HEK293 (cell line): Measurements from ENCODE around the gene ALMS1.

Experiments
- CTCF ChIA-PET: fragments of 350-600 bp; formaldehyde crosslinking; extraction: SDS; loops from one replicate; lab custom pipeline; 2021; ENCODE audit warnings: antibody characterized with exemption; lab: Yijun Ruan, JAX
- POLR2A ChIA-PET: fragments of 300-600 bp; formaldehyde crosslinking; extraction: SDS; loops from one replicate; lab custom pipeline; 2020; ENCODE audit warnings: antibody characterized with exemption, inconsistent platforms; lab: Yijun Ruan, JAX
- H3K27ac ChIP-seq: fragments of 200-500 bp; sonication (Bioruptor generic); 2 replicates; pipeline ENCODE4 v1.5.1; 2014; ENCODE audit warnings: low read depth, low read length, control low read depth, inconsistent platforms; ENCODE audit errors: extremely low read depth
- H3K36me3 ChIP-seq, 2 experiments: fragments of 200-500 bp in 1 of 2; sonication (Bioruptor generic) in 1 of 2; 1 replicate in 1 of 2; 2 replicates in 1 of 2; pipeline ENCODE4 v1.5.1; 2014 to 2017; ENCODE audit warnings: inconsistent platforms in 2 of 2, low read length in 2 of 2; ENCODE audit not compliant: control insufficient read depth in 2 of 2, insufficient read depth in 1 of 2
- H3K4me1 ChIP-seq: fragments of 200-500 bp; sonication (Bioruptor generic); 2 replicates; pipeline ENCODE4 v1.5.1; 2014; ENCODE audit warnings: mild to moderate bottlenecking, low read length, inconsistent platforms; ENCODE audit not compliant: control insufficient read depth, insufficient read depth
- H3K4me3 ChIP-seq: 2 replicates; pipeline ENCODE4 v1.5.1; 2011; ENCODE audit warnings: low read depth, mild to moderate bottlenecking, control low read depth, low read length, moderate library complexity
- H3K9me3 ChIP-seq: fragments of 200-500 bp; sonication (Bioruptor generic); 2 replicates; pipeline ENCODE4 v1.5.1; 2014; ENCODE audit warnings: low read depth, low read length, inconsistent platforms; ENCODE audit not compliant: control insufficient read depth, insufficient read depth
- BCL11A ChIP-seq: fragments of 450-650 bp; formaldehyde crosslinking; IDR thresholded peaks from 2 replicates; pipeline ENCODE4 v1.5.1; 2016; ENCODE audit warnings: low read depth, missing biosample characterization, missing genetic modification characterization
- EGR2 ChIP-seq: fragments of 450-650 bp; formaldehyde crosslinking; IDR thresholded peaks from 2 replicates; pipeline ENCODE4 v1.5.1; 2016; ENCODE audit warnings: low read depth, missing biosample characterization, missing genetic modification characterization
- GLIS2 ChIP-seq: fragments of 450-650 bp; formaldehyde crosslinking; IDR thresholded peaks from 2 replicates; pipeline ENCODE4 v1.5.1; 2016; ENCODE audit warnings: missing biosample characterization, missing genetic modification characterization
- KLF8 ChIP-seq: fragments of 450-650 bp; formaldehyde crosslinking; IDR thresholded peaks from 2 replicates; pipeline ENCODE4 v1.5.1; 2016; ENCODE audit warnings: missing biosample characterization, missing genetic modification characterization
- ZFP37 ChIP-seq: fragments of 450-650 bp; formaldehyde crosslinking; IDR thresholded peaks from 2 replicates; pipeline ENCODE4 v1.5.1; 2016; ENCODE audit warnings: missing biosample characterization, missing genetic modification characterization
- ZFP69B ChIP-seq: fragments of 450-650 bp; formaldehyde crosslinking; IDR thresholded peaks from 2 replicates; pipeline ENCODE4 v1.5.1; 2016; ENCODE audit warnings: missing biosample characterization, missing genetic modification characterization
- ZNF112 ChIP-seq: fragments of 450-650 bp; formaldehyde crosslinking; IDR thresholded peaks from 2 replicates; pipeline ENCODE4 v1.5.0; 2017; ENCODE audit warnings: missing biosample characterization, missing genetic modification characterization
- ZNF121 ChIP-seq: fragments of 450-650 bp; formaldehyde crosslinking; IDR thresholded peaks from 2 replicates; pipeline ENCODE4 v1.5.1; 2016; ENCODE audit warnings: missing biosample characterization, missing genetic modification characterization
- ZNF155 ChIP-seq: fragments of 450-650 bp; formaldehyde crosslinking; IDR thresholded peaks from 2 replicates; pipeline ENCODE4 v1.5.1; 2016; ENCODE audit warnings: missing biosample characterization, missing genetic modification characterization
- ZNF239 ChIP-seq: fragments of 450-650 bp; formaldehyde crosslinking; IDR thresholded peaks from 2 replicates; pipeline ENCODE4 v1.5.1; 2016; ENCODE audit warnings: missing biosample characterization, missing genetic modification characterization
- ZNF324 ChIP-seq: fragments of 450-650 bp; formaldehyde crosslinking; IDR thresholded peaks from 2 replicates; pipeline ENCODE4 v1.5.1; 2016; ENCODE audit warnings: missing biosample characterization, missing genetic modification characterization
- ZNF391 ChIP-seq: fragments of 450-650 bp; formaldehyde crosslinking; IDR thresholded peaks from 2 replicates; pipeline ENCODE4 v1.5.1; 2016; ENCODE audit warnings: low read depth, missing biosample characterization, missing genetic modification characterization, borderline replicate concordance
- ZNF404 ChIP-seq: fragments of 450-650 bp; formaldehyde crosslinking; IDR thresholded peaks from 2 replicates; pipeline ENCODE4 v1.5.1; 2017; ENCODE audit warnings: missing biosample characterization, missing genetic modification characterization
- ZNF501 ChIP-seq: fragments of 450-650 bp; formaldehyde crosslinking; IDR thresholded peaks from 2 replicates; pipeline ENCODE4 v1.5.1; 2016; ENCODE audit warnings: missing biosample characterization, missing genetic modification characterization
- ZNF558 ChIP-seq: fragments of 450-650 bp; formaldehyde crosslinking; IDR thresholded peaks from 2 replicates; pipeline ENCODE4 v1.5.1; 2016; ENCODE audit warnings: missing biosample characterization, missing genetic modification characterization
- ZNF623 ChIP-seq: fragments of 450-650 bp; formaldehyde crosslinking; IDR thresholded peaks from 2 replicates; pipeline ENCODE4 v1.5.1; 2016; ENCODE audit warnings: missing biosample characterization, missing genetic modification characterization
- ZNF626 ChIP-seq: fragments of 450-650 bp; sonication (Bioruptor Pico); formaldehyde crosslinking; IDR thresholded peaks from 2 replicates; pipeline ENCODE4 v1.5.1; 2018; ENCODE audit warnings: missing biosample characterization, missing genetic modification characterization, inconsistent platforms
- ZNF777 ChIP-seq: fragments of 450-650 bp; formaldehyde crosslinking; IDR thresholded peaks from 2 replicates; pipeline ENCODE4 v1.5.1; 2017; ENCODE audit warnings: missing biosample characterization, missing genetic modification characterization, borderline replicate concordance
- ZNF791 ChIP-seq: fragments of 450-650 bp; formaldehyde crosslinking; IDR thresholded peaks from 2 replicates; pipeline ENCODE4 v1.5.1; 2016; ENCODE audit warnings: missing biosample characterization, missing genetic modification characterization
- ZSCAN16 ChIP-seq: fragments of 450-650 bp; formaldehyde crosslinking; IDR thresholded peaks from 2 replicates; pipeline ENCODE4 v1.5.1; 2016; ENCODE audit warnings: missing biosample characterization, missing genetic modification characterization
- ZSCAN23 ChIP-seq: fragments of 450-650 bp; formaldehyde crosslinking; IDR thresholded peaks from 2 replicates; pipeline ENCODE4 v1.5.1; 2016; ENCODE audit warnings: missing biosample characterization, missing genetic modification characterization
- ZXDB ChIP-seq: fragments of 450-650 bp; formaldehyde crosslinking; IDR thresholded peaks from 2 replicates; pipeline ENCODE4 v1.5.1; 2016; ENCODE audit warnings: missing biosample characterization, missing genetic modification characterization
- TF ChIP-seq, protein P1 (sequence below): sonication (generic); formaldehyde crosslinking; IDR thresholded peaks from 2 replicates; pipeline ENCODE4 v1.8.1; 2022; ENCODE audit warnings: mild to moderate bottlenecking, moderate library complexity, missing genetic modification reagents
- TF ChIP-seq, protein P2 (sequence below): fragments of 450-650 bp; formaldehyde crosslinking; IDR thresholded peaks from 2 replicates; pipeline ENCODE4 v1.5.1; 2017; ENCODE audit warnings: missing biosample characterization, missing genetic modification characterization
- TF ChIP-seq, protein P3 (sequence below): fragments of 450-650 bp; formaldehyde crosslinking; IDR thresholded peaks from 2 replicates; pipeline ENCODE4 v1.5.1; 2016; ENCODE audit warnings: missing biosample characterization, missing genetic modification characterization
- TF ChIP-seq, protein P4 (sequence below): fragments of 450-650 bp; formaldehyde crosslinking; IDR thresholded peaks from 2 replicates; pipeline ENCODE4 v1.5.1; 2016; ENCODE audit warnings: missing biosample characterization, missing genetic modification characterization
- TF ChIP-seq, protein P5 (sequence below): fragments of 450-650 bp; formaldehyde crosslinking; IDR thresholded peaks from 2 replicates; pipeline ENCODE4 v1.5.1; 2016; ENCODE audit warnings: missing biosample characterization, missing genetic modification characterization

The ALMS1 gene

DNA sequence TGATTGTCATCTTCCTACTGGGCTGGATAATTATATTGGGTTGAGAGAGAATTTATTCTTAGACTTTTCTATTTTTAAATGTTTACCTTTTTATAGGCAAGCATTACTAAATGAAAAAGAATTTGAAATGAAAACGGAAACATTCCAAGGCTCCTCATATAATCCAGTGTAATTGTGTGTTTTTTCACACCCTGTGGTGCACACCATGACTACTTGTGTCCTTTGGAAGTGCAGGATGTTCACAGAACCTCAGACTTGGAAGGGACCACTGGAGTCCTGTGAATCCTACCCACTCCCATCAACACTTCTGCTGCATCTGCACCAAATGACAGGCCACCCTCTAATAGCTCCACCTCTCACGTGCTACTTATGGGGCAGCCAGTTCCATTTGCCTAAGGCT is 208.6 kb downstream of the ALMS1 start:
- H3K9me3 ChIP-seq: no peaks in the 10 kb centered on the region
- CTCF ChIA-PET: no interaction called here
- H3K36me3 ChIP-seq: peaks cover 0 to 3% of the 10 kb centered on the region in 2 experiments; a peak in 1 of 3 replicates
- no peak overlapping the region for H3K27ac ChIP-seq
- no peaks in the 10 kb centered on the region for H3K4me1 ChIP-seq
- no peak overlapping the region for H3K4me3 ChIP-seq
- no peak for TF ChIP-seq ZNF626
- TF ChIP-seq ZSCAN16 (tag by site-specific recombination): no peak
- no peak for TF ChIP-seq KLF8 (tag by site-specific recombination)
- TF ChIP-seq, protein P1, sequence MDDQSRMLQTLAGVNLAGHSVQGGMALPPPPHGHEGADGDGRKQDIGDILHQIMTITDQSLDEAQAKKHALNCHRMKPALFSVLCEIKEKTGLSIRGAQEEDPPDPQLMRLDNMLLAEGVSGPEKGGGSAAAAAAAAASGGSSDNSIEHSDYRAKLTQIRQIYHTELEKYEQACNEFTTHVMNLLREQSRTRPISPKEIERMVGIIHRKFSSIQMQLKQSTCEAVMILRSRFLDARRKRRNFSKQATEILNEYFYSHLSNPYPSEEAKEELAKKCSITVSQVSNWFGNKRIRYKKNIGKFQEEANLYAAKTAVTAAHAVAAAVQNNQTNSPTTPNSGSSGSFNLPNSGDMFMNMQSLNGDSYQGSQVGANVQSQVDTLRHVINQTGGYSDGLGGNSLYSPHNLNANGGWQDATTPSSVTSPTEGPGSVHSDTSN (CRISPR knock-in tag): no peak
- TF ChIP-seq ZNF404 (tag by site-specific recombination): no peak
- no peak for TF ChIP-seq ZNF501 (tag by site-specific recombination)
- no peak for TF ChIP-seq ZXDB (tag by site-specific recombination)
- TF ChIP-seq, protein P2, sequence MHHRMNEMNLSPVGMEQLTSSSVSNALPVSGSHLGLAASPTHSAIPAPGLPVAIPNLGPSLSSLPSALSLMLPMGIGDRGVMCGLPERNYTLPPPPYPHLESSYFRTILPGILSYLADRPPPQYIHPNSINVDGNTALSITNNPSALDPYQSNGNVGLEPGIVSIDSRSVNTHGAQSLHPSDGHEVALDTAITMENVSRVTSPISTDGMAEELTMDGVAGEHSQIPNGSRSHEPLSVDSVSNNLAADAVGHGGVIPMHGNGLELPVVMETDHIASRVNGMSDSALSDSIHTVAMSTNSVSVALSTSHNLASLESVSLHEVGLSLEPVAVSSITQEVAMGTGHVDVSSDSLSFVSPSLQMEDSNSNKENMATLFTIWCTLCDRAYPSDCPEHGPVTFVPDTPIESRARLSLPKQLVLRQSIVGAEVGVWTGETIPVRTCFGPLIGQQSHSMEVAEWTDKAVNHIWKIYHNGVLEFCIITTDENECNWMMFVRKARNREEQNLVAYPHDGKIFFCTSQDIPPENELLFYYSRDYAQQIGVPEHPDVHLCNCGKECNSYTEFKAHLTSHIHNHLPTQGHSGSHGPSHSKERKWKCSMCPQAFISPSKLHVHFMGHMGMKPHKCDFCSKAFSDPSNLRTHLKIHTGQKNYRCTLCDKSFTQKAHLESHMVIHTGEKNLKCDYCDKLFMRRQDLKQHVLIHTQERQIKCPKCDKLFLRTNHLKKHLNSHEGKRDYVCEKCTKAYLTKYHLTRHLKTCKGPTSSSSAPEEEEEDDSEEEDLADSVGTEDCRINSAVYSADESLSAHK: no peak
- TF ChIP-seq, protein P3, sequence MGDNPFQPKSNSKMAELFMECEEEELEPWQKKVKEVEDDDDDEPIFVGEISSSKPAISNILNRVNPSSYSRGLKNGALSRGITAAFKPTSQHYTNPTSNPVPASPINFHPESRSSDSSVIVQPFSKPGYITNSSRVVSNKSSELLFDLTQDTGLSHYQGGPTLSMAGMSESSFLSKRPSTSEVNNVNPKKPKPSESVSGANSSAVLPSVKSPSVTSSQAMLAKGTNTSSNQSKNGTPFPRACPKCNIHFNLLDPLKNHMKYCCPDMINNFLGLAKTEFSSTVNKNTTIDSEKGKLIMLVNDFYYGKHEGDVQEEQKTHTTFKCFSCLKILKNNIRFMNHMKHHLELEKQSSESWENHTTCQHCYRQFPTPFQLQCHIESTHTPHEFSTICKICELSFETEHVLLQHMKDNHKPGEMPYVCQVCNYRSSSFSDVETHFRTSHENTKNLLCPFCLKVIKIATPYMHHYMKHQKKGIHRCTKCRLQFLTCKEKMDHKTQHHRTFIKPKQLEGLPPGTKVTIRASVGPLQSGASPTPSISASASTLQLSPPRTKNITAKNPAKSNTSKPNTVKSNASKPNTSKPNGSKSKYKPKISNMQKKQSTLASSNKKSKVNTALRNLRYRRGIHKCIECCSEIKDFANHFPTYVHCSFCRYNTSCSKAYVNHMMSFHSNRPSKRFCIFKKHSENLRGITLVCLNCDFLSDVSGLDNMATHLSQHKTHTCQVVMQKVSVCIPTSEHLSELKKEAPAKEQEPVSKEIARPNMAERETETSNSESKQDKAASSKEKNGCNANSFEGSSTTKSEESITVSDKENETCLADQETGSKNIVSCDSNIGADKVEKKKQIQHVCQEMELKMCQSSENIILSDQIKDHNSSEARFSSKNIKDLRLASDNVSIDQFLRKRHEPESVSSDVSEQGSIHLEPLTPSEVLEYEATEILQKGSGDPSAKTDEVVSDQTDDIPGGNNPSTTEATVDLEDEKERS (tag by site-specific recombination): no peak
- TF ChIP-seq, all 188 proteins: peak for 0
- POLR2A ChIA-PET: no interaction called here

DNA sequence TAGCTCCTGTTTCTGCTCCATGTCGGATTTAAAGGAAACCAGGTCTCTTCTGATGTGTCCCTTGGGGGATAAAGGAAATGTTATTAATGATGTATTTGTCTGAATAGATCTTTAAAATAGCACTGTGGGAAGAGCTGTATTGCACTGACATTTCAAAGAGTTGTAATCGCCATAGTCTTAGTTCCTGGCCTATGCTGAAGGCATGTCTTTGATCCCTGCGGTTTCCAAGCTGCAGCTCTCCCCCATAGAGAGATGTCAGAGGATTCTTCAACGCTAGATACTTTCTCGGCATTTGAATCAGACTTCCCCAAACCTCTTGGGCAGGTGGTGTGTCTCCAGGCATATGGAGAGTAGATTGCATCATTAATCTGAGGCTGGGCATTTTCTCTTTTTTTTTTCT is 216.1 kb downstream of the ALMS1 start:
- TF ChIP-seq ZNF324: no peak
- TF ChIP-seq, protein P4, sequence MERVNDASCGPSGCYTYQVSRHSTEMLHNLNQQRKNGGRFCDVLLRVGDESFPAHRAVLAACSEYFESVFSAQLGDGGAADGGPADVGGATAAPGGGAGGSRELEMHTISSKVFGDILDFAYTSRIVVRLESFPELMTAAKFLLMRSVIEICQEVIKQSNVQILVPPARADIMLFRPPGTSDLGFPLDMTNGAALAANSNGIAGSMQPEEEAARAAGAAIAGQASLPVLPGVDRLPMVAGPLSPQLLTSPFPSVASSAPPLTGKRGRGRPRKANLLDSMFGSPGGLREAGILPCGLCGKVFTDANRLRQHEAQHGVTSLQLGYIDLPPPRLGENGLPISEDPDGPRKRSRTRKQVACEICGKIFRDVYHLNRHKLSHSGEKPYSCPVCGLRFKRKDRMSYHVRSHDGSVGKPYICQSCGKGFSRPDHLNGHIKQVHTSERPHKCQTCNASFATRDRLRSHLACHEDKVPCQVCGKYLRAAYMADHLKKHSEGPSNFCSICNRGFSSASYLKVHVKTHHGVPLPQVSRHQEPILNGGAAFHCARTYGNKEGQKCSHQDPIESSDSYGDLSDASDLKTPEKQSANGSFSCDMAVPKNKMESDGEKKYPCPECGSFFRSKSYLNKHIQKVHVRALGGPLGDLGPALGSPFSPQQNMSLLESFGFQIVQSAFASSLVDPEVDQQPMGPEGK (tag by site-specific recombination): no peak
- TF ChIP-seq ZNF791 (tag by site-specific recombination): no peak
- TF ChIP-seq BCL11A (tag by site-specific recombination): no peak
- no peak for TF ChIP-seq ZNF121 (tag by site-specific recombination)
- TF ChIP-seq ZFP37: no peak
- no peak for TF ChIP-seq ZNF777 (tag by site-specific recombination)
- TF ChIP-seq ZNF623: no peak
- TF ChIP-seq, protein P5, sequence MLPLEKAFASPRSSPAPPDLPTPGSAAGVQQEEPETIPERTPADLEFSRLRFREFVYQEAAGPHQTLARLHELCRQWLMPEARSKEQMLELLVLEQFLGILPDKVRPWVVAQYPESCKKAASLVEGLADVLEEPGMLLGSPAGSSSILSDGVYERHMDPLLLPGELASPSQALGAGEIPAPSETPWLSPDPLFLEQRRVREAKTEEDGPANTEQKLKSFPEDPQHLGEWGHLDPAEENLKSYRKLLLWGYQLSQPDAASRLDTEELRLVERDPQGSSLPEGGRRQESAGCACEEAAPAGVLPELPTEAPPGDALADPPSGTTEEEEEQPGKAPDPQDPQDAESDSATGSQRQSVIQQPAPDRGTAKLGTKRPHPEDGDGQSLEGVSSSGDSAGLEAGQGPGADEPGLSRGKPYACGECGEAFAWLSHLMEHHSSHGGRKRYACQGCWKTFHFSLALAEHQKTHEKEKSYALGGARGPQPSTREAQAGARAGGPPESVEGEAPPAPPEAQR (tag by site-specific recombination): no peak
- no peak for TF ChIP-seq ZNF112 (tag by site-specific recombination)
- TF ChIP-seq ZNF239 (tag by site-specific recombination): no peak
- no peak for TF ChIP-seq ZNF391 (tag by site-specific recombination)
- no peak for TF ChIP-seq GLIS2 (tag by site-specific recombination)
- TF ChIP-seq EGR2 (tag by site-specific recombination): no peak
- TF ChIP-seq ZNF501 (tag by site-specific recombination): no peak
- TF ChIP-seq ZFP69B: no peak
- TF ChIP-seq ZSCAN23: no peak
- no peak for TF ChIP-seq ZXDB (tag by site-specific recombination)
- no peak for TF ChIP-seq ZNF558 (tag by site-specific recombination)
- no peak for TF ChIP-seq ZNF155 (tag by site-specific recombination)
- TF ChIP-seq, all 188 proteins: peak for 0
- POLR2A ChIA-PET: no interaction called here
- H3K9me3 ChIP-seq: no peaks in the 10 kb centered on the region
- H3K4me3 ChIP-seq: no peak overlapping the region
- H3K27ac ChIP-seq: no peak overlapping the region
- peaks cover 0 to 28% of the 10 kb centered on the region in 2 experiments; a peak in 2 of 3 replicates for H3K36me3 ChIP-seq
- CTCF ChIA-PET: interaction anchor here (0.7 kb wide), 1 partner anchor 21 kb away, joined by 8 read pairs; no protein-coding TSS in a partner anchor
- no peaks in the 10 kb centered on the region for H3K4me1 ChIP-seq
